WI38 (cell line): ENCODE measurements around the gene CD34.
"Not testable (repeated sequence)": the region's sequence is repeated elsewhere in the genome, so short reads cannot be mapped to it uniquely, and the experiment has no call there.

ENCODE experiments used
- H3K4me3 ChIP-seq: 2 replicates; pipeline ENCODE4 v1.5.1; 2011; ENCODE audit warnings: low read depth, mild to moderate bottlenecking, control low read depth, low read length
- CTCF ChIP-seq: IDR thresholded peaks from 2 replicates; pipeline ENCODE4 v1.5.1; 2012; ENCODE audit warnings: low read depth, mild to moderate bottlenecking, control low read depth, low read length

The CD34 gene

GRCh38 chr1:207883660-207884250, 27.2 kb downstream of the CD34 start:
- H3K4me3 ChIP-seq = no peak overlapping the region
- TF ChIP-seq CTCF = no peak

GRCh38 chr1:207883104-207883651, 27.7 kb downstream of the CD34 start:
- no peak overlapping the region for H3K4me3 ChIP-seq
- TF ChIP-seq CTCF = no peak

DNA sequence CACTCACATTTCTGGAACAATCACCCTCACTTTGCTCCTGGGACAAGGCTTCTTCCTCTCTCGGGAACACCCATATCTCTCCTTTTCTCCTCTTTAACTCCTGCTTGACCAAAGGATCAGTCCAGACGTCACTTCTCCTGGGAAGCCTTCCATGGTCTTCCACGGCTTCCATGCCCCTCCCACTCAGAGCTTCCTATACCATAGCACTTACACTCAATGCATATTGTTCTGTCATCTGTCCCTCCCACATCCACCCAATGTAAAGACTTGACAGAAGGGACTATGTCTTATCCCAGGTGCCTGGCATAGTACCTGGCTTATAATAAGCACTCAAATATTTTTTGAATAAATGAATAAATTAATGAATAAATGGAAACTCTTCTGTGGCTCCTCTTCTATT, 28.2 kb downstream of the CD34 start:
- H3K4me3 ChIP-seq = no peak overlapping the region
- TF ChIP-seq CTCF = no peak

- H3K4me3 ChIP-seq = no peak overlapping the region
- no peak for TF ChIP-seq CTCF
These were observed 32.0 kb downstream of the CD34 start for GRCh38 chr1:207878939-207879338.

- H3K4me3 ChIP-seq = not testable (repeated sequence)
These were observed 33.0 kb downstream of the CD34 start for GRCh38 chr1:207877914-207878313.

GRCh38 chr1:207876131-207876530, 34.8 kb downstream of the CD34 start:
- TF ChIP-seq CTCF = 0 out of 2 replicates have a peak, but pooled peaks have one; percentile 20
- H3K4me3 ChIP-seq = no peak overlapping the region

GRCh38 chr1:207875532-207875931, 35.4 kb downstream of the CD34 start:
- TF ChIP-seq CTCF = no peak
- H3K4me3 ChIP-seq = no peak overlapping the region
